ENCODE results near the gene POM121L12. TPM values are rescaled to one million over a fixed set of nuclear protein-coding genes. Genes with fewer than 3 reads are reported as not detected.

The POM121L12 gene
- total RNA-seq, 1 donor from 2014 or later = not detected

- peaks cover 3% of the 10 kb centered on the region for H3K9me3 ChIP-seq
- no peaks in the 10 kb centered on the region for H3K4me1 ChIP-seq
- H3K27ac ChIP-seq = no peak overlapping the region
- no peak overlapping the region for H3K4me3 ChIP-seq
- H3K36me3 ChIP-seq = no peaks in the 10 kb centered on the region
- no peak for DNase-seq
- no peak for ATAC-seq
- no peaks in the 10 kb centered on the region for H3K27me3 ChIP-seq
- intact Hi-C loops (cut with DNase I) = no loop called here
- no peak for TF ChIP-seq CTCF (IDR thresholded peaks at IDR 0.05)
Measured at GRCh38 chr7:53070883-53071282, 35.5 kb downstream of the POM121L12 start.

Data from upper lobe of right lung (tissue), 1 donor.